HL-60 (cell line): ENCODE data around the gene UNC45A.
A peak's percentile ranks its signal among the peaks of the same experiment; 100 is the strongest.

ENCODE experiments used
- DNase-seq, 2 experiments: peaks; one replicate each; pipeline ENCODE4 v3.0.0-alpha.2; 2010 to 2020; ENCODE audit warnings: low read depth in 1 of 2, low spot score in 1 of 2
- H3K27ac ChIP-seq: fragments of 250-450 bp; sonication (Bioruptor Pico); replicated peaks from 2 replicates; pipeline ENCODE4 v1.5.1; 2020; ENCODE audit warnings: mild to moderate bottlenecking, moderate library complexity
- H3K27me3 ChIP-seq: fragments of 250-450 bp; sonication (Bioruptor Pico); 2 replicates; pipeline ENCODE4 v1.5.1; 2021; ENCODE audit warnings: mild to moderate bottlenecking, moderate library complexity; ENCODE audit not compliant: insufficient read depth, poor library complexity, severe bottlenecking
- H3K4me3 ChIP-seq: replicated peaks from 2 replicates; pipeline ENCODE4 v1.5.1; 2011; ENCODE audit warnings: mild to moderate bottlenecking, control low read depth, low read length; ENCODE audit not compliant: insufficient read depth
- GABPA ChIP-seq: IDR thresholded peaks from 2 replicates; pipeline ENCODE4 v1.6.1; 2012; ENCODE audit warnings: low read depth
- POLR2AphosphoS5 ChIP-seq: IDR thresholded peaks from 2 replicates; pipeline ENCODE4 v1.6.1; 2012; ENCODE audit warnings: low read depth
- SPI1 ChIP-seq: IDR thresholded peaks from 2 replicates; pipeline ENCODE4 v1.6.1; 2012; ENCODE audit warnings: low read depth, mild to moderate bottlenecking, borderline replicate concordance
- TF ChIP-seq, protein P1 (sequence below): IDR thresholded peaks from one replicate; pipeline ENCODE4 v1.5.1; 2011; ENCODE audit warnings: low read length, control low read depth, inconsistent platforms; ENCODE audit not compliant: insufficient read depth
- TF ChIP-seq, protein P2 (sequence below): IDR thresholded peaks from 2 replicates; pipeline ENCODE4 v1.6.1; 2012; ENCODE audit warnings: low read depth; ENCODE audit not compliant: insufficient replicate concordance

UNC45A gene

DNA sequence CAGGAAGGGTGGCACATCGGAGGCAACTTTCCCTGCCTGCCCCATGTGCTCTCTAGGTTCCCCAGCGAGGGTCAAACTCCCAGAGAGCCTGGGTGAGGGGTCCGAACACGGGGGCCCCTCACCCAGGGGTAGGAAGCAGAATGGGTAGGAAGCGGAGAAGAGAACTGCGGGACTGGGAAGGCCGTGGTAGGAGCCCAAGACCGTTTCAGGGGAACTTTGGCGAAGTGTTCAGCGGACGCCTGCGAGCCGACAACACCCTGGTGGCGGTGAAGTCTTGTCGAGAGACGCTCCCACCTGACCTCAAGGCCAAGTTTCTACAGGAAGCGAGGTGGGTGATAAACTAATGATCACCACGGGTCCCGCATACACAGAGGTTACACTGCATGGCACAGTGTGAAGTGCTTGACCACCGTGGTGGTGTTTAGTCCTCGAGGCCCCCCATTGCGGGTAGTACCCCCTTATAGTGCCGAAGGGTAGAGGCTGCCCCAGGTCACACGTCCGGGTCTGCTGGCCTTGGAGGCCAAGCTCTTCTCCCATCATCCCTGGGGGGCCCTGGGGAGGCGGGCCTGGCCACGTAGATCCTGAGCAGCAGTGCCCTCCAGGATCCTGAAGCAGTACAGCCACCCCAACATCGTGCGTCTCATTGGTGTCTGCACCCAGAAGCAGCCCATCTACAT lies 42.4 kb upstream of the UNC45A start:
- TF ChIP-seq SPI1 (no peak), GABPA (no peak), POLR2AphosphoS5 (no peak)
- TF ChIP-seq, protein P1, sequence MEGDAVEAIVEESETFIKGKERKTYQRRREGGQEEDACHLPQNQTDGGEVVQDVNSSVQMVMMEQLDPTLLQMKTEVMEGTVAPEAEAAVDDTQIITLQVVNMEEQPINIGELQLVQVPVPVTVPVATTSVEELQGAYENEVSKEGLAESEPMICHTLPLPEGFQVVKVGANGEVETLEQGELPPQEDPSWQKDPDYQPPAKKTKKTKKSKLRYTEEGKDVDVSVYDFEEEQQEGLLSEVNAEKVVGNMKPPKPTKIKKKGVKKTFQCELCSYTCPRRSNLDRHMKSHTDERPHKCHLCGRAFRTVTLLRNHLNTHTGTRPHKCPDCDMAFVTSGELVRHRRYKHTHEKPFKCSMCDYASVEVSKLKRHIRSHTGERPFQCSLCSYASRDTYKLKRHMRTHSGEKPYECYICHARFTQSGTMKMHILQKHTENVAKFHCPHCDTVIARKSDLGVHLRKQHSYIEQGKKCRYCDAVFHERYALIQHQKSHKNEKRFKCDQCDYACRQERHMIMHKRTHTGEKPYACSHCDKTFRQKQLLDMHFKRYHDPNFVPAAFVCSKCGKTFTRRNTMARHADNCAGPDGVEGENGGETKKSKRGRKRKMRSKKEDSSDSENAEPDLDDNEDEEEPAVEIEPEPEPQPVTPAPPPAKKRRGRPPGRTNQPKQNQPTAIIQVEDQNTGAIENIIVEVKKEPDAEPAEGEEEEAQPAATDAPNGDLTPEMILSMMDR = no peak
- TF ChIP-seq, protein P2, sequence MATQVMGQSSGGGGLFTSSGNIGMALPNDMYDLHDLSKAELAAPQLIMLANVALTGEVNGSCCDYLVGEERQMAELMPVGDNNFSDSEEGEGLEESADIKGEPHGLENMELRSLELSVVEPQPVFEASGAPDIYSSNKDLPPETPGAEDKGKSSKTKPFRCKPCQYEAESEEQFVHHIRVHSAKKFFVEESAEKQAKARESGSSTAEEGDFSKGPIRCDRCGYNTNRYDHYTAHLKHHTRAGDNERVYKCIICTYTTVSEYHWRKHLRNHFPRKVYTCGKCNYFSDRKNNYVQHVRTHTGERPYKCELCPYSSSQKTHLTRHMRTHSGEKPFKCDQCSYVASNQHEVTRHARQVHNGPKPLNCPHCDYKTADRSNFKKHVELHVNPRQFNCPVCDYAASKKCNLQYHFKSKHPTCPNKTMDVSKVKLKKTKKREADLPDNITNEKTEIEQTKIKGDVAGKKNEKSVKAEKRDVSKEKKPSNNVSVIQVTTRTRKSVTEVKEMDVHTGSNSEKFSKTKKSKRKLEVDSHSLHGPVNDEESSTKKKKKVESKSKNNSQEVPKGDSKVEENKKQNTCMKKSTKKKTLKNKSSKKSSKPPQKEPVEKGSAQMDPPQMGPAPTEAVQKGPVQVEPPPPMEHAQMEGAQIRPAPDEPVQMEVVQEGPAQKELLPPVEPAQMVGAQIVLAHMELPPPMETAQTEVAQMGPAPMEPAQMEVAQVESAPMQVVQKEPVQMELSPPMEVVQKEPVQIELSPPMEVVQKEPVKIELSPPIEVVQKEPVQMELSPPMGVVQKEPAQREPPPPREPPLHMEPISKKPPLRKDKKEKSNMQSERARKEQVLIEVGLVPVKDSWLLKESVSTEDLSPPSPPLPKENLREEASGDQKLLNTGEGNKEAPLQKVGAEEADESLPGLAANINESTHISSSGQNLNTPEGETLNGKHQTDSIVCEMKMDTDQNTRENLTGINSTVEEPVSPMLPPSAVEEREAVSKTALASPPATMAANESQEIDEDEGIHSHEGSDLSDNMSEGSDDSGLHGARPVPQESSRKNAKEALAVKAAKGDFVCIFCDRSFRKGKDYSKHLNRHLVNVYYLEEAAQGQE = no peak
- H3K4me3 ChIP-seq = no peak overlapping the region
- no peaks in the 10 kb centered on the region for H3K27me3 ChIP-seq
- no peak for DNase-seq
- no peak overlapping the region for H3K27ac ChIP-seq

DNA sequence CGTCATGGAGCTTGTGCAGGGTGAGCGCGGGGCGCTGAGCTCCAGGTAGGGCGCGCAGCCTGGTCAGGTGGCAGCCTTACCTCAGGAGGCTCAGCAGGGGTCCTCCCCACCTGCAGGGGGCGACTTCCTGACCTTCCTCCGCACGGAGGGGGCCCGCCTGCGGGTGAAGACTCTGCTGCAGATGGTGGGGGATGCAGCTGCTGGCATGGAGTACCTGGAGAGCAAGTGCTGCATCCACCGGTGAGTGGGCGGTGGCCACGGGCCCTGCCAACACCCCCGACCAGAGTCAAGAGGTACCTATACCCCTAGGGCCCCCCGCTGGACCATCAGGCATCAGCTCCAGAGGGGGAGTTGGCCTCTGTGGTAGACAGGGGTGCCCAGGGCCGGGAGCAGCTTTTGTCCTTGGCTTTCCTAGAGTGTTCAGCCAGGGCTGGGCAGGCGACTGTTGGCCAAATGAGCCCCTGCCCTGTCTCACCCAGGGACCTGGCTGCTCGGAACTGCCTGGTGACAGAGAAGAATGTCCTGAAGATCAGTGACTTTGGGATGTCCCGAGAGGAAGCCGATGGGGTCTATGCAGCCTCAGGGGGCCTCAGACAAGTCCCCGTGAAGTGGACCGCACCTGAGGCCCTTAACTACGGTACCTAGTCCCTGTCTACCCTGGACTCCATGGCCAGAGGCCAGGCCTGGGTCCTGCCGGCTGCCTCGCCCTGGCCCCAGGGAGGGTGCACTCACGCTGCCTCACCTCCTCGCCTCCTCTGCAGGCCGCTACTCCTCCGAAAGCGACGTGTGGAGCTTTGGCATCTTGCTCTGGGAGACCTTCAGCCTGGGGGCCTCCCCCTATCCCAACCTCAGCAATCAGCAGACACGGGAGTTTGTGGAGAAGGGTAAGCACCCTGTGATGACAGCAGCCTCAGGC lies 41.7 kb upstream of the UNC45A start:
- Histone ChIP-seq H3K27me3 (no peaks in the 10 kb centered on the region), H3K4me3 (no peak overlapping the region), H3K27ac (no peak overlapping the region)
- TF ChIP-seq, protein P1 = no peak
- TF ChIP-seq POLR2AphosphoS5 = no peak
- TF ChIP-seq SPI1 = no peak
- TF ChIP-seq, protein P2 = no peak
- TF ChIP-seq GABPA = no peak
- no peak for DNase-seq

DNA sequence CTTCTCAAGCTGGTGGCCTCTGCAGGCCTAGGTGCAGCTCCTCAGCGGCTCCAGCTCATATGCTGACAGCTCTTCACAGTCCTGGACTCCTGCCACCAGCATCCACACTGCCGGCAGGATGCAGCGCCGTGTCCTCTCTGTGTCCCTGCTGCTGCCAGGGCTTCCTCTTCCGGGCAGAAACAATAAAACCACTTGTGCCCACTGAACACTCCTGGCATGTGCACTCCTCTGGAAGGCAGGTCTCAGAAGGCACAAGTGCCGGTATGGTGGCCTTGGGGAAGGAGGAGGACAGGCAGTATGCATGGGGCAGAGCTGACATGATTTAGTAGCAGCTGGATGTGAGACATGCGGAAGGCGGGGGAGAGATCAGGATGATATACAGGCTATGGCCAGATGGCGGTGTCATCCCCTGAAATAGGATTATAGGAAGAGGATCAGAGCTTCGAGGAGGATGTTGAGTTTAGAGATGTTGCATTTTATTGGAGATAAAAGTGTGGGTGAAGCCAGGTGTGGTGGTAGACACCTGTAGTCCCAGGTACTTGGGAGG lies 39.4 kb upstream of the UNC45A start:
- Histone ChIP-seq H3K27me3 (no peaks in the 10 kb centered on the region), H3K27ac (no peak overlapping the region), H3K4me3 (no peak overlapping the region)
- peak in 1 of 2 experiments; percentile 37 for DNase-seq
- TF ChIP-seq GABPA (no peak), POLR2AphosphoS5 (peak; percentile 27)
- TF ChIP-seq, protein P1 = peak; percentile 0
